HG03439 (cell line): ENCODE measurements around the gene CCDC177.

Experiments
- ATAC-seq: cut with Tn5 transposase; IDR thresholded peaks from one replicate; pipeline ENCODE4 v1.9.1; 2021; ENCODE audit warnings: mild to moderate bottlenecking, moderate library complexity; ENCODE audit not compliant: unreplicated experiment

Gene CCDC177

DNA sequence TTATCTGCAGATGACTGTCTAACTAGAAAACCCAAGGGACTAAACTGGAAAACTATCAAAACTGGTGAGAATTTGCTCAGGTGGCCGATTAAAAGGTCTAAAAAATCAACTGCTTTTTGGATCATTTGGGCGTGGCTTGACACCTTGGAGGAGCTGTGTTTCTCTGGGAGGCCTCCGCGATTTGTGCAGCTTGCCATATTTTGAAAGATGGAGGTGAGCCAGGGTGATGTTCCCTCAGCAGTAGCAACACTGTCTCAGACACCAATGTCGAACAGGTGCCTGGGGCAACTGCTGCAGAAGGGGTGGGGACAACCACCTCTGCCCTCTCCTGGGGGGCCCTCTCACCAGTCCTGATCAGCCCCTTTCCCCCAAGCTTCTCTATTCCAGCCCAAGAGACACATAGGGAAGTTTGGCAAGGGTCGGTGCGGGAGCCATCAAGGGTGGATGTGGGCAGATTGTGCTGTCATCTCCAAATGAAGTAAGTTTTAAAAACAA, 3.8 kb downstream of the CCDC177 start:
- no peak for ATAC-seq

GRCh38 chr14:69569859-69570258, 4.8 kb downstream of the CCDC177 start:
- no peak for ATAC-seq

DNA sequence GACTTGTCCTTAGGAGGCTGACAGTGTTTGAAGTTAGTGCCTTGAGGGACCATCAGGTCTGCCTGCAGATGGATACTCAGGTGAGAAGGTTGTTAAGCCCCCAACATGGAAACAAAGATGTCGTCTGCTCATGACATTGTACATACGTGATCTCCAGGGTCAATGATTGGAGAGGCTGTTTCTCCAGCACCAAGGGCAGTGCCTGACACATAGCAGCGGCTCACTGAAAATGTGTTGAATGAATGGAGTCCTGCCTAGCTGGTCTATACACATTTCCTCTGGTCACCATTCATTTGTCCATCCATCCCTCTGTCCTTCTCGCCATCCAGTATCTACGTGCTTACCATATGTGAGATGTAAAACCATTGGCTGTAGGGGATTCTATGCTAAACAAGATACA, 7.1 kb downstream of the CCDC177 start:
- ATAC-seq, result no peak

DNA sequence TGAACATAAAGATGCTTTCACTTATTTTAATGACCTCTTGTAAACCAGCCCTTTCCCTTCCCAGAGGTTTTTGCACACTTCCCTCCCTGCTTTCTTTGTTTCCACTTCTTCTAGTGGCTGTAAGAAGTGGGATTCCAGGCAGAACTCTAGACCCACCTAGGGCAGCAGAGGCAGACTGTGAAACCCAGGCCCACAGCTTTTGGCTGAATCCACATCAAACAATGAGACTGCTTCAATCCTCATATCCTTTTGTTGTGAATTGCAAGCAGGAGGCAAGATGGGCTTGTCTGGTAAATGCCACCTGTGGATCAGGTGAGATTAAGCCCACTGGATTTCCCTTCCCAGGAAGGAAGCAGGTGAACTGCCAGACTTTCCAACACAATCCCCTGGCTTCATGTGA, 12.8 kb downstream of the CCDC177 start:
- no peak for ATAC-seq

DNA sequence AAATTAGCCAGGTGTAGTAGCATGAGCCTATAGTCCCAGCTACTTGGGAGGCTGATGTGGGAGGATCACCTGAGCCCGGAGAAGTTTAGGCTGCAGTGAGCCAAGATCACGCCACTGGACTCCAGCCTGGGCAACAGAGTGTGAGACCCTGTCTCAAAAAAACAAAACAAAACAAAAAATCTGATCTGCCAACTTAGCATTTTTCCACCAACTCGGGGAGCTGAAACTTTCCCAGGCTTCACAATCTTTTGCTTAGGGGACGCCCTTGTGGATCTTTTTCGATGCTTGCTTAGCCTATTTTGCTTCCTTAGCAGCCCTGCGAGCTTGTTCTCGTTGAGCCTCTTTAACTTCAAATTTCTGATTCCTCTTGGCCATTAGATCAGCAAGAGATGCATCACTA, 13.8 kb downstream of the CCDC177 start:
- no peak for ATAC-seq

DNA sequence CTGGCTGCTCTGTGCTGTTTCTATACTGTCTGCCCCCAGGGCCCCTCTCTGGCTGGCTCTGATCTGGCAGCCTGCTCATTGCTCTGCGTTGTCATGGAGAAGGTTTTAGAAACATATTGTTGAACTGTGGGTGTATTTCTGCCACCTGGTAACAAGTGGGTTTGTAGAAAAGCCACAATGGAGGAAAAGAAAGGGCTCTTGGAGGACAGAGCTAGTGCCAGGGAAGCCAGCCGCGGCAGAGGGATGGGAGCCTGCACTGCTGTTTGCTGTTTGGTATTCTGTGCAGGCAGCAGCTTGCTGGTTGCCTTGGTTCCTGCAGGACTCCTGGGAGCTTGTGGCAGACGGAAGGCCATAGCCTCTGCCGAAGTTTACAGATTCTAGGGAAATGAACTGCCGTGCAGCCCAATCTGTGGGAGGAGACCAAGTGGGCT, 15.1 kb downstream of the CCDC177 start:
- no peak for ATAC-seq

GRCh38 chr14:69558774-69559173, 15.9 kb downstream of the CCDC177 start:
- ATAC-seq, result no peak

DNA sequence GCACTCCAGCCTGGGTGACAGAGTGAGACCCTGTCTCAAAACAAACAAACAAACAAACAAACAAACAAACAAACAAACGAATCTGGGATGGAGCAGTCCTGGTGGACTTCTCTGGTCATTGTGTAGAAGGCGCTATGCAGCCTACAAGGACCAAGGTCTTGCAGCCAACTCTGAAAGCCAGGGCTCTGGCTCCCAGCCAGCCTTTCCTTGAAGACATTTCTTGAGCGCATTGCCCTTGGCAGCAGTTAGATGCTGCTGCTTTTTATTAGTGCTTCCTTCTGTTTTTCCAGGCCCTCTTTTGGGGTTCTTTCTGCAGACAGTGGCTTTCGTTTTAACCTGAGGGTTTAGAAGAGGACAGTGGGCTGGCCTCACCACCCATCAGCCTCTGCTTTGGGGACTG, 20.2 kb downstream of the CCDC177 start:
- ATAC-seq, result no peak

- no peak for ATAC-seq
These were observed 21.4 kb downstream of the CCDC177 start for GRCh38 chr14:69553252-69553651.

DNA sequence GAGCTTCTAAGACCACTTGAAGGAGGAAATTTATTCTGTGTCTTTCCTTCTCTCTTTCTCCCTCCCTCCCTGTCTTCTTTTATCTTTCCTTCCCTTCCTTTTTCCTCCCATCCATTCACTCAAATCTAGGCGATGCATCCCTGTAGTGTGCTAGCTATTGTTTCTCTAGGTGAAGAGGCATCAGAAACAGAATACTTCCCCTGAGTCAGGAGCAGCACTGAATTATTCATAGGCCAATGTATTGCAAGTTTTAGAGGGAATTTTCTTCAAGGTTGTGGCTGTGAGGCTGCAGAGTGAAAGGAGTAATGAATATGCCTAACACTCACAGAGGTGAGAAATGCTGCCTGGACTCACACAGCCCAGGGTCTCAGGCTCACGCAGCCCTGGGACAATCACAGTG, 23.2 kb downstream of the CCDC177 start:
- no peak for ATAC-seq

GRCh38 chr14:69548566-69548965, 26.1 kb downstream of the CCDC177 start:
- ATAC-seq, result no peak

DNA sequence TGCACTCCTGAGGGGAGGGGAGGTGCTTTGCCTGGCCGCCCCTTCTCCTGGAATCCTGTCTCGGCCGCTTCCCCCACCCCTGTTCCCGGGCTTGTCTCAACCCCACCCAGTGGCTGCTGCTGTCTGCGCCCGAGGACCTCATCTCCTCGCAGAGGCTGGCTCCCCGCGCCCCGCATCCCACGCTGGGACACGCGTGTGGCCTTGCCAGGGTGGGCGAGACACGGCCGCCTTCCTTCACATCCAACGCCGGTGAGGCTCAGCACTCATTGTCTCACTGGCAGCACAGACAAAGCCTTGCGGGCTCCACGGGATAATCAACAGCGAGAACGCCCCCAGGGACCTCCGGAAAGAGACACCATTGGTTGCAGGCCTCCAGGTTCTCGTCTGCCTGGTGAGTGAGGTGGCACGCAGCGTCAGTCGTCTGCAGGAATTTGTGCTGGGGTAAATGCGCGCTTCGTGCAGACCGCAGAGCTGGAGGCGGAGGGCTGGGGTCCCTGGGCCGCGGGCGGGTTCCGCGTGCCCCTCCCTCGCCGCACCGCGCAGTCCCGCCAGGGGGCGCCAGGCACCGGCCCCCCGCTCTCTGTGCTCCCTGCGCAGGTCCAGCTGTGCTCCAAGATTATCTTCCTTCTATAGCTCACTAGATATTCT, 26.8 kb downstream of the CCDC177 start:
- no peak for ATAC-seq

DNA sequence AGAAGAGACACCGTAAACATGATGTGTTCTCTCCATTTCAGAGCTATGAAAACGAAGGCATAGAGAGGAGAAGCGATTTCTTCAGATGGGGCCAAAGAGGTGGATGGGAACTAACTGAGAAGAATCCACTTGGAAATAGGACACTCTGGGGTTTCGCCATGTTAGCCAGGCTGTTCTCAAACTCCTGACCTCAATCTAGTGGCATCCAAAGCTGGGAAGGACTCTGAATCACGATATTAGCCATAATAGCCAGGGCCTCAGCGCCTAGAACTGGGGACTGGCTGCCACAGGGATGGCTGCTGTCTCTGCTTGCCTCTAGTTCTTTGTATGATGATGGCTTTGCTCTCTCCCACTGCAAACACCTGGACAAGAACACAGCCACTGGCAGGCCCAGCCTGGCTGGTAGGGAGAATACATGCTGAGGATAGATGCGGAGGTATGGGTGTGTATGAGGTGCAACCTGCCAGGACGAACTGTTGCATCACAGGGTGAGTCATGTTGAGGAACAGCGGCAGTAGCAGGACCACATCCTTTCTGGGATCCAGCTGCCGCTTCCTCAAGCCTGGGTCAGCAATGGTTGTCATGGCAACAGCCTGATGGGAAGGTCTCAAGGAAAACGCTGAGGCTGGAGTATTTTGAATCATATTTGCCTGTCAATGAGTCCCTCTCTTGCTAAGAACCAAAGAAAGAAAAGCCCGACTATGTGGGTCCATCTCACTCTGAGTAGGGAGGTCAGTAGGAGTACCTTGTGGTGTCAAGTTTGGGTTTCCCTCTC, 31.1 kb downstream of the CCDC177 start:
- ATAC-seq, result no peak

GRCh38 chr14:69542311-69542710, 32.4 kb downstream of the CCDC177 start:
- no peak for ATAC-seq

- no peak for ATAC-seq
These were observed 33.9 kb downstream of the CCDC177 start for GRCh38 chr14:69540654-69541335.

DNA sequence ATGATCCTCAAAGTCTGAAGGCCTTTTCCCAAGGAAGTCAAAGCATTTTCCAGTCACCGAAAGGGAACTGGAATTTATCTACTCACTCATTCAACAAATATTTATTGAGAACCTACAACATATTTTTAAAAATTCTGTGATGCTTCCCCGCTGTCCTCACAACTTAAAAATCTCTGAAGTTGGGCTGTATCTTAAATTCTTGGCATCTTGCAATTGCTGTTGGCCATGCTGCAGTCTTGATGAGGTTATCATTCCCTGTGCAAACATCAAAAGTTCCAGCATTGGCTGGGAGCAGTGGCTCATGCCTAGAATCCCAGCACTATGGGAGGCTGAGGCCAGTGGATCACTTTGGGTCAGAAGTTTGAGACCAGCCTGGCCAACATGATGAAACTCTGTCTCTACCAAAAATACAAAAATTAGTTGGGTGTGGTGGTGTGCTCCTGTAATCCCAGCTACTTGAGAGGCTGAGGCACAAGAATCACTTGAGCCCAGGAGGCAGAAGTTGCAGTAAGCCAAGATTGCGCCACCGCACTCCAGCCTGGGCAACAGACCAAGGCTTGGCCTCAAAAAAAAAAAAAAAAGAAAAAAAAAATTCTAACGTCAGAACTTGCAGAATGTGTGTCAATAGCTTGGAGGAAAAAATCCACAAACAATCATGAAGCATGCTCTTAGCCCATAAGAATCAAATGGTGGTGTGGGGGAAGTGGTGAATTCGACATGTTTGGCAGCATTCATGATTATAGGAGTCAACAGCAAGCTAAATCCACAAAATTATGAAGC, 34.9 kb downstream of the CCDC177 start:
- no peak for ATAC-seq

- no peak for ATAC-seq
These were observed 35.9 kb downstream of the CCDC177 start for GRCh38 chr14:69538766-69539165.

GRCh38 chr14:69537900-69538299, 36.8 kb downstream of the CCDC177 start:
- no peak for ATAC-seq

DNA sequence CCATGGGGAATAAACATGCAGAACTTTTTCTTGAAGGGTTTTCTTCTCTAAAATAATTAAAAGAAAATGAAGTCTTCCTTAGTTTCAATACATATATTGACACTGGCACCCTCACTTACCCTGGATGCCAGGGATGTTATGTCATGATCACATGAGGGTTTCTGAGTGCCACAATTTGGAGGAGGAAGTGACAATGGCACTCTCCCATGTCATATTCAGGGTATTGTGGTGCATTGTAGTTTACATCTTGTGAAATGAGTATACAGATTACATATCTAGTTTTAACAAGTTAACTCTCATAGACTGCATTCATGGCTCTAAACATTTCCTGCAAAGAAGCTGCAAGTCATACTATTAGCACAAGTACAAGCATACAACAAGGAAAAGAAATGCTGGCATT, 37.7 kb downstream of the CCDC177 start:
- no peak for ATAC-seq

GRCh38 chr14:69535230-69535848, 39.3 kb downstream of the CCDC177 start:
- ATAC-seq, result no peak
